Neutrophil (primary cell): ENCODE results near the gene MAD2L1.

Experiments used
- H3K27ac ChIP-seq: fragments of 200-600 bp; sonication (generic); 2 replicates; pipeline ENCODE4 v1.5.1; 2016; ENCODE audit warnings: mild to moderate bottlenecking, moderate library complexity
- H3K27me3 ChIP-seq: fragments of 200-600 bp; sonication (generic); 2 replicates; pipeline ENCODE4 v1.6.0; 2016; ENCODE audit warnings: mild to moderate bottlenecking
- H3K36me3 ChIP-seq: fragments of 200-600 bp; sonication (generic); 2 replicates; pipeline ENCODE4 v1.5.1; 2017
- H3K4me1 ChIP-seq, 2 experiments: fragments of 200-600 bp in 1 of 2; sonication (generic) in 1 of 2; 1 replicate in 1 of 2; 2 replicates in 1 of 2; pipeline versions ENCODE4 v1.5.1 to v1.6.1; 2013 to 2016; ENCODE audit warnings: low read depth in 1 of 2, low read length in 1 of 2, mild to moderate bottlenecking in 1 of 2, moderate library complexity in 1 of 2; ENCODE audit not compliant: control insufficient read depth in 1 of 2, insufficient read depth in 1 of 2
- H3K4me3 ChIP-seq, 2 experiments: fragments of 200-600 bp in 1 of 2; sonication (generic) in 1 of 2; 1 replicate in 1 of 2; 2 replicates in 1 of 2; pipeline ENCODE4 v1.5.1; 2013 to 2016; ENCODE audit warnings: low read depth in 1 of 2, low read length in 1 of 2, mild to moderate bottlenecking in 1 of 2, moderate library complexity in 1 of 2
- H3K9me3 ChIP-seq: fragments of 200-600 bp; sonication (generic); 2 replicates; pipeline ENCODE4 v1.5.1; 2016
- CTCF ChIP-seq: fragments of 200-600 bp; sonication (generic); IDR thresholded peaks from 2 replicates; pipeline ENCODE4 v1.5.1; 2016; ENCODE audit warnings: antibody characterized with exemption

MAD2L1 gene

GRCh38 chr4:120057416-120057815, 9.2 kb downstream of the MAD2L1 start:
- Histone ChIP-seq H3K4me1 (peaks cover 17% of the 10 kb centered on the region in 2 experiments), H3K27me3 (no peaks in the 10 kb centered on the region), H3K36me3 (no peaks in the 10 kb centered on the region), H3K4me3 (no peak overlapping the region), H3K27ac (no peak overlapping the region), H3K9me3 (no peaks in the 10 kb centered on the region)
- TF ChIP-seq CTCF, result no peak

GRCh38 chr4:120056246-120056645, 10.4 kb downstream of the MAD2L1 start:
- H3K27me3 ChIP-seq, result no peaks in the 10 kb centered on the region
- H3K4me3 ChIP-seq, result no peak overlapping the region
- no peak for TF ChIP-seq CTCF
- peaks cover 16 to 17% of the 10 kb centered on the region in 2 experiments for H3K4me1 ChIP-seq
- H3K36me3 ChIP-seq, result no peaks in the 10 kb centered on the region
- H3K27ac ChIP-seq, result no peak overlapping the region
- no peaks in the 10 kb centered on the region for H3K9me3 ChIP-seq

- TF ChIP-seq CTCF, result no peak
- peaks cover 16 to 17% of the 10 kb centered on the region in 2 experiments for H3K4me1 ChIP-seq
Measured at GRCh38 chr4:120055795-120056194, 10.9 kb downstream of the MAD2L1 start.

GRCh38 chr4:120055162-120055561, 11.5 kb downstream of the MAD2L1 start:
- TF ChIP-seq CTCF, result no peak
- H3K9me3 ChIP-seq, result no peaks in the 10 kb centered on the region
- no peaks in the 10 kb centered on the region for H3K27me3 ChIP-seq
- peaks cover 16 to 17% of the 10 kb centered on the region in 2 experiments for H3K4me1 ChIP-seq
- no peak overlapping the region for H3K4me3 ChIP-seq
- H3K27ac ChIP-seq, result no peak overlapping the region
- H3K36me3 ChIP-seq, result no peaks in the 10 kb centered on the region

More at GRCh38 chr4:120055795-120056194, 10.9 kb downstream of the MAD2L1 start:
- Histone ChIP-seq H3K36me3 (no peaks in the 10 kb centered on the region), H3K9me3 (no peaks in the 10 kb centered on the region), H3K4me3 (no peak overlapping the region), H3K27ac (no peak overlapping the region), H3K27me3 (no peaks in the 10 kb centered on the region)

DNA sequence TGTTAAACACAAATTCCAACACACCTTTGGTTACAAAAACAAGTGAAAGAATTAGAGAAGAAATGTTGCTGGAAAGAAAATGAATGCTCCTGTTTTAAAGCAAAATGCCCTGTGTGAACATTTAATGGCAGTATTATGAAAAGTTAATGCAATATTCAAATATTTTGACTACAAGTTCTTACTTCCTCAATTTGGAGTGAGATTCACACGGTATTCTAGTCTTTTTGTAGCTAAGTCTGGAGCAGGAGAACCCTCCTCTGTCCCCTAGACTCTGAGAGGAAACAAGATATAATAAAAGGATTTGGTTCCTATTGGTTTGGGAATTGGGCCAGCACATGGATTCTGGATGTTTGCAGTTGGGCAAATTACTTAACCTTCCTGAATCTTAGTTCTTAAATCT, 12.7 kb downstream of the MAD2L1 start:
- no peaks in the 10 kb centered on the region for H3K9me3 ChIP-seq
- no peaks in the 10 kb centered on the region for H3K27me3 ChIP-seq
- peaks cover 16 to 17% of the 10 kb centered on the region in 2 experiments for H3K4me1 ChIP-seq
- peak overlapping the region; percentile 6 for H3K27ac ChIP-seq
- no peaks in the 10 kb centered on the region for H3K36me3 ChIP-seq
- TF ChIP-seq CTCF, result no peak
- H3K4me3 ChIP-seq, result no peak overlapping the region

DNA sequence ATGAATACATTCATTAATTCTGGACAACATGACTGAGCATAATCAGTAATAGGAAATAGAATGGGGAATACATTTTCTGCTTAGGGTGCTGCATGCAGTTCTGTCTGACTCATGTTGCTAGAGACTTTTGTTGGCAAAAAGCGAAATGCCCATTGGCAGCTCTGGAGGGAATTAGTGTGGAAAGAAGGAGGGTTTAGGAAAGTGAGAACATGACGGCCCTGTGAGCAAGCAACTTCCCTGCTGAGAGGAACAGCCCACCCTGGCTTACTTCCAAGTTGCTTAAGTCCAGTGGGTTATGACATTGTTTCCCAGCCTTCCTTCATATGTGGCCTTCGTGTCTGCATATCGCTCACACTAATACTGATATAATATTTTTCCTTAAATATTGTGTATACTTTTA, 13.8 kb downstream of the MAD2L1 start:
- Histone ChIP-seq H3K9me3 (no peaks in the 10 kb centered on the region), H3K27me3 (no peaks in the 10 kb centered on the region), H3K4me3 (no peak overlapping the region), H3K4me1 (peaks cover 16 to 17% of the 10 kb centered on the region in 2 experiments), H3K36me3 (no peaks in the 10 kb centered on the region), H3K27ac (peak overlapping the region; percentile 6)
- no peak for TF ChIP-seq CTCF
